GM18868 (cell line): Measurements from ENCODE around the gene TBX19.

ENCODE experiments used
- ATAC-seq: cut with Tn5 transposase; IDR thresholded peaks from one replicate; pipeline ENCODE4 v1.9.1; 2021; ENCODE audit warnings: mild to moderate bottlenecking, moderate library complexity; ENCODE audit not compliant: unreplicated experiment

Gene TBX19

GRCh38 chr1:168317309-168317708, 36.6 kb downstream of the TBX19 start:
- no peak for ATAC-seq

- no peak for ATAC-seq
These were observed 39.0 kb downstream of the TBX19 start for GRCh38 chr1:168319691-168320090.

GRCh38 chr1:168320149-168320548, 39.5 kb downstream of the TBX19 start:
- ATAC-seq: no peak

- ATAC-seq: no peak
These were observed 40.2 kb downstream of the TBX19 start for GRCh38 chr1:168320800-168321450.

GRCh38 chr1:168321945-168322344, 41.3 kb downstream of the TBX19 start:
- ATAC-seq: no peak

- no peak for ATAC-seq
These were observed 44.2 kb downstream of the TBX19 start for GRCh38 chr1:168324745-168325425.

- no peak for ATAC-seq
These were observed 48.2 kb downstream of the TBX19 start for GRCh38 chr1:168328731-168329364.

GRCh38 chr1:168330285-168330684, 49.6 kb downstream of the TBX19 start:
- no peak for ATAC-seq

GRCh38 chr1:168331569-168331968, 50.9 kb downstream of the TBX19 start:
- no peak for ATAC-seq

GRCh38 chr1:168333562-168334276, 53.0 kb downstream of the TBX19 start:
- ATAC-seq: no peak

GRCh38 chr1:168335500-168335899, 54.8 kb downstream of the TBX19 start:
- ATAC-seq: no peak

- ATAC-seq: no peak
These were observed 58.2 kb downstream of the TBX19 start for GRCh38 chr1:168338589-168339503.

GRCh38 chr1:168340781-168341482, 60.3 kb downstream of the TBX19 start:
- ATAC-seq: no peak

GRCh38 chr1:168341483-168341975, 60.9 kb downstream of the TBX19 start:
- ATAC-seq: no peak

GRCh38 chr1:168342572-168343280, 62.0 kb downstream of the TBX19 start:
- peak; percentile 87 for ATAC-seq

GRCh38 chr1:168343566-168343965, 62.9 kb downstream of the TBX19 start:
- ATAC-seq: no peak

GRCh38 chr1:168344517-168344916, 63.8 kb downstream of the TBX19 start:
- ATAC-seq: no peak

- no peak for ATAC-seq
These were observed 65.3 kb downstream of the TBX19 start for GRCh38 chr1:168345939-168346338.

- no peak for ATAC-seq
These were observed 67.0 kb downstream of the TBX19 start for GRCh38 chr1:168347630-168348029.
